Mucosa of descending colon (tissue), 3 donors: ENCODE measurements around the gene CDC42EP5. TPM values are rescaled to one million over a fixed set of nuclear protein-coding genes. Genes with fewer than 3 reads are reported as not detected.
A peak's percentile ranks its signal among the peaks of the same experiment; 100 is the strongest.

Source experiments
- ATAC-seq: fragments of 200-7000 bp; cut with Tn5 transposase; one replicate; pipeline ENCODE4 v1.9.1; 2020; ENCODE audit warnings: mild to moderate bottlenecking, moderate library complexity
- DNase-seq, 3 donors: peaks; one replicate each; pipeline ENCODE4 v3.0.0-alpha.2; 2020
- H3K36me3 ChIP-seq: fragments of 200-600 bp; one replicate; pipeline ENCODE4 v1.8.0; 2021; ENCODE audit warnings: low read depth, mild to moderate bottlenecking
- H3K4me1 ChIP-seq: fragments of 200-600 bp; one replicate; pipeline ENCODE4 v1.8.0; 2021; ENCODE audit warnings: low read depth, mild to moderate bottlenecking
- H3K4me3 ChIP-seq: fragments of 200-600 bp; one replicate; pipeline ENCODE4 v1.8.0; 2021; ENCODE audit warnings: mild to moderate bottlenecking
- H3K9me3 ChIP-seq: fragments of 200-600 bp; one replicate; pipeline ENCODE4 v1.8.0; 2021; ENCODE audit warnings: mild to moderate bottlenecking
- CTCF ChIP-seq: fragments of 200-600 bp; IDR thresholded peaks from one replicate; pipeline ENCODE4 v1.8.0; 2022; ENCODE audit warnings: antibody characterized with exemption, mild to moderate bottlenecking
- intact Hi-C, 2 donors: fragments of 100-400 bp; cut with DNase I in 1 of 2; cut with micrococcal nuclease in 1 of 2; formaldehyde crosslinking; loops; one replicate each; pipeline versions ENCODE4 v1.11.0 to v1.11.1; 2022; cut with DNase I, micrococcal nuclease
- total RNA-seq, 3 donors: library from RNA; stranded (reverse); fragmentation: NEBNext Ultra II Directional in 2 of 3; extraction: Animal tissue kit (Norgen Biotek cat#: 25700) in 2 of 3; gene quantifications; one replicate each; pipeline versions ENCODE4 v1.2.1 to v1.2.4, GENCODE V29; 2021 to 2023
- donor health status: DM: no; HTN: no; CAD: no; lungs with moderate emphysema.
- donor health status: DM: no; HTN: no; CAD: no.
- donor health status: DM: no; HTN: yes; CAD: no.

Gene CDC42EP5
- total RNA-seq, 3 donors from 2014 or later, result 130 to 446 (median 319) TPM

GRCh38 chr19:54480051-54480450, 7.0 kb upstream of the CDC42EP5 start:
- Histone ChIP-seq H3K4me1 (peaks cover 8% of the 10 kb centered on the region), H3K9me3 (no peaks in the 10 kb centered on the region), H3K36me3 (no peaks in the 10 kb centered on the region), H3K4me3 (no peak overlapping the region)
- TF ChIP-seq CTCF, result no peak
- no peak for DNase-seq
- intact Hi-C loops, result no loop called here
- no peak for ATAC-seq

- Histone ChIP-seq H3K4me1 (peaks cover 11% of the 10 kb centered on the region), H3K9me3 (no peaks in the 10 kb centered on the region), H3K36me3 (no peaks in the 10 kb centered on the region), H3K4me3 (no peak overlapping the region)
- intact Hi-C loops, result no loop called here
- peak; percentile 34 for TF ChIP-seq CTCF
- ATAC-seq (peak; percentile 57), DNase-seq (no peak)
Observed at GRCh38 chr19:54478677-54479266, 5.7 kb upstream of the CDC42EP5 start.

GRCh38 chr19:54477650-54478049, 4.6 kb upstream of the CDC42EP5 start:
- intact Hi-C loops, result no loop called here
- Histone ChIP-seq H3K9me3 (no peaks in the 10 kb centered on the region), H3K4me1 (peaks cover 20% of the 10 kb centered on the region), H3K36me3 (no peaks in the 10 kb centered on the region), H3K4me3 (no peak overlapping the region)
- peak in 1 of 3 donors; percentile 55 for DNase-seq
- no peak for TF ChIP-seq CTCF
- peak; percentile 58 for ATAC-seq

GRCh38 chr19:54475706-54476105, 2.6 kb upstream of the CDC42EP5 start:
- no peak overlapping the region for H3K4me3 ChIP-seq
- TF ChIP-seq CTCF, result no peak
- intact Hi-C loops, result no loop called here
- H3K4me1 ChIP-seq, result peaks cover 21% of the 10 kb centered on the region
- DNase-seq, result peak in 1 of 3 donors; percentile 39
- no peaks in the 10 kb centered on the region for H3K9me3 ChIP-seq
- H3K36me3 ChIP-seq, result no peaks in the 10 kb centered on the region
- no peak for ATAC-seq

GRCh38 chr19:54473892-54474372, 836 bp upstream of the CDC42EP5 start:
- no peak overlapping the region for H3K4me3 ChIP-seq

More at GRCh38 chr19:54473892-54474372, 836 bp upstream of the CDC42EP5 start:
- no peaks in the 10 kb centered on the region for H3K36me3 ChIP-seq
- ATAC-seq, result no peak
- peak in 1 of 3 donors; percentile 54 for DNase-seq
- intact Hi-C loops, result no loop called here
- no peaks in the 10 kb centered on the region for H3K9me3 ChIP-seq
- TF ChIP-seq CTCF, result no peak
- H3K4me1 ChIP-seq, result peaks cover 34% of the 10 kb centered on the region
